CD4-positive, alpha-beta T cell treated with Interleukin-17A for 4 hours (primary cell): Measurements from ENCODE around the gene S100PBP.
"Not testable (repeated sequence)": the region's sequence is repeated elsewhere in the genome, so short reads cannot be mapped to it uniquely, and the experiment has no call there.

Experiments
- DNase-seq: peaks from one replicate; pipeline ENCODE4 v3.0.0-alpha.2; 2020; ENCODE audit warnings: mixed read lengths

Gene S100PBP

GRCh38 chr1:32901823-32902534 is 84.5 kb downstream of the S100PBP start:
- no peak for DNase-seq

GRCh38 chr1:32902535-32902920 is 85.1 kb downstream of the S100PBP start:
- no peak for DNase-seq

GRCh38 chr1:32903991-32904785 is 86.7 kb downstream of the S100PBP start:
- no peak for DNase-seq

GRCh38 chr1:32904797-32905196 is 87.3 kb downstream of the S100PBP start:
- DNase-seq, result no peak

GRCh38 chr1:32905588-32905987 is 88.1 kb downstream of the S100PBP start:
- not testable (repeated sequence) for DNase-seq

GRCh38 chr1:32906654-32907053 is 89.2 kb downstream of the S100PBP start:
- DNase-seq, result no peak

GRCh38 chr1:32907435-32907834 is 90.0 kb downstream of the S100PBP start:
- no peak for DNase-seq
